Activated CD4-positive, alpha-beta T cell treated with anti-CD3 and anti-CD28 coated beads for 48 hours (primary cell): Measurements from ENCODE around the gene SETD3.

Experiments used
- DNase-seq: peaks from one replicate; pipeline ENCODE4 v3.0.0-alpha.2; 2020

The SETD3 gene

DNA sequence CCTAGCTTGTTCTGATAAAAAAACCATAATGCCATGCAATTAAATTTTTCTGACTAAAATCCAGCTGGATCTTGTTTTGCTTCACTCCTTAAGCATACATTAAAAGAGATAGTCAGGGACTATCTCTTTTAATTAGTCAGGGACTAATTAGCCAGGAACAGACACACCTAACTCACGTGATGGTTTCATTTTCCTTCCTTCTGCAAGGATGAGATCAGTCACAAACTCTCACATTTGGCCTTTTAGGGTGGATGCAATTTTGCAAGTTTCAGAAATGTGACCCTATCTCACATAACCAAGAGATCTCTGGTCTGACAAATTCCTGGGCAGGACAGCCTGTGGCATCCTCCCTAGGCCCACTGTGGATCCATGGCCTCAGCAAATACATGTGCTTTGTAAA lies 62.4 kb downstream of the SETD3 start:
- DNase-seq = no peak

GRCh38 chr14:99416909-99417308 lies 63.8 kb downstream of the SETD3 start:
- DNase-seq = no peak

- peak; percentile 67 for DNase-seq
Observed at GRCh38 chr14:99415496-99416281, 65.0 kb downstream of the SETD3 start.

GRCh38 chr14:99413911-99414310 lies 66.7 kb downstream of the SETD3 start:
- DNase-seq = no peak

GRCh38 chr14:99413172-99413571 lies 67.5 kb downstream of the SETD3 start:
- DNase-seq = peak; percentile 14

DNA sequence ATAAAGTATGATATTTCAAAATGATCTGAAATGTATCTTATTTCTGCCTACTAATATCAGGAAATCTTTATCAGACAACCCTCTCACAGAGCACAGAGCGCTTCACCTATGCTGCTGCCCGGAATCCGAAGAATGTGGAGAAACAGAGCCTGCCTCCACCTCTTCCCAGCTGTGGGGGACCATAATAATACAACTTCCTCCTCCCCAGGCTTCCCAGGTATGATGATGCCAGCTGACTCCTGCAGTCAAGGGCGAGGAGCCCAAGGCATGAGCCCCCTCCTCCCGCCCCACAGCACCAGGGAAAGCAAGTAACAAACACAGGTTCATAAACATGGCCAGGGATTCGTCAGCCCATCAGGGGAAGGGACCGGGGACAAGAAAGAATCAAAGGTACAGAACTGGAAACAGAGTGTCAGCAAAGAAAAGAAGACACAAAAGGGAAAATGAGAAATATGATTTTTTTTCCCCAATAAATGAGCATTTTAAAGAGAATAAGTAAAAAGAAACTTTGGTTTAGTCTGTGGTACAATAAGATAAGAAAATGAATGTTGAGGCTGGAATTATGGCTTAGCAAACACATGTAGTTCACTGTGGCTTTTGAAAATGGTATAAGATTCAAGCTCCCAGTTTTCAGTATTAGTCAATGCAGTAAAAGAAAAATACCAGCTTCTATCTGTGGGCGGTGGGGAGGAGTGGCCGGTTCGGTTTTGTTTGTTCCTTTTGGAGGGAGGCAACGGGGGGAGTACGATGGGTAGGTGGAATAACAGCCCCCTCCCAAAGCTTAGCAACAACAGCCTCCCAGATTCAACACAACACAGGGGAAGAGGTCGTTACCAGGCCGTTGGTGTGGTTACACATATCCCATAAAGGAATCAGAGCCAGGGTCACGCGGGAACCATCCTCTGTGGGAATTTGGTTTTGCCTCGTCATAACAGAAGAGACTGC lies 68.3 kb downstream of the SETD3 start:
- DNase-seq = peak; percentile 43

GRCh38 chr14:99410019-99410418 lies 70.6 kb downstream of the SETD3 start:
- DNase-seq = no peak

GRCh38 chr14:99408971-99409289 lies 71.7 kb downstream of the SETD3 start:
- no peak for DNase-seq

GRCh38 chr14:99408286-99408970 lies 72.2 kb downstream of the SETD3 start:
- DNase-seq = no peak

DNA sequence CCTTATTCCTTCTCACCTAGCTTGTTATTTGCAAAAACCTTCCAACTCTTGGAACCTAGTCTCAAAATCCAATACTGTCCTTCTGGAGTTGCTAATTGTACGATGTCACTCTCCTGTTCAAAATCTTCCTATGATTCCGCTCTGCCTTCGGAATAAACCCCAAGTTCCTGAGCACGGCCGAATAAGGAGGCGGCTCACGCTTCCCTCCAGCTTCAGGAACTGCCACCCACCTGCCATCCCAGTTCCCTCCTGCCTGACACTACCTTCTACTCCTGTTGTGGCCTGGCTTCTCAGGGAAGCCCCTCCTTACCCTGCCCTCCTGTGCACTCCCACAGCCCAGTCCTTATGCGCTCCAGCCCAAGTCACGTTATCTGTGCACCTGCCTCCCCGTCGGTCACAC lies 73.2 kb downstream of the SETD3 start:
- DNase-seq = no peak

GRCh38 chr14:99402950-99403349 lies 77.7 kb downstream of the SETD3 start:
- no peak for DNase-seq

DNA sequence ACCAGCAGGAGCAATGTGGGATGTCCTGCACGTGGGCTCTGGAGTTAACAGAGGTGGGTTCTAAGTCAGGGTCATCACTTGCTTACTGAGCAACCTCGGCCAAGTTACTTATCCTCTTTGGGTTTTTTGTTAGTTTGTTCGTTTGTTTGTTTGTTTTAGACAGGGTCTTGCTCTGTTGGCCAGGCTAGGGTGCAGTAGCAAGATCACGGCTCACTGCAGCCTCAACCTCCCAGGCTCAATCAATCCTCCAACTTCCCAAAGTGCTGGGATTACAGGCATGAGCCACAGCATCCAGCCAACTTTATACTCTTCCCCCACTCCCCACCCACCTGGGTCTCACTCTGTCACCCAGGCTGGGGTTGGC lies 78.4 kb downstream of the SETD3 start:
- DNase-seq = no peak

DNA sequence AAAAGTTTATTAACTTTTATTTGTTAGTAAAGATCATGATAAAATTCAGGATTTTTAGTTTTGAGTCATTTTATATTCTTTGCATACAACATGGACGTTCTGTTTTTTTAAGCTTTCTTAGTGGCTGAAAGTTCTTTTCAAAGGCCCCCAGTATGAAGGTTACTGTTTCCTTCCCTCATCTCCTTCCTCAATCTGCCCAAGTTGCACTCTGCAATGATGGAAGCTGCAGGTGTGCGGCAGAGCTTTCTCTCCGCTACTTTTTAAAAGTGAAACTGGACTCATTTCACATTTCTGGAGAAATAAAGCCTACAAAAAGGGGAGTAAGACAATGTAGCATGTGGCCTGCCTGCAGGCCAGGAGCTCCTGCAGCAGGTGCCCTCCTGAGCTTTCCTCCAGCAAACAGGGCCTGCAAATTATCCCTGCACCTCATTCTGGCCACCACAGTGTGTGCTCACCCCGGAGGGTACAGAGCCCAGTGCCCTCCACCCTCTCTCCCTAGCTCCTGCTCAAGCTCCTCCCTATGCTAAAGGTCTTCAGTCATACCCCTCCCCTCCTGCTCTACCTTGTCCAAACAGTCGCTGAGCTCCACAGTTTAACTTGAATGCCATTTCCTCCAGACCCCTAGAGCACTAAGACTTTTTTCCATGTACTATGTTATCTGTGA lies 78.9 kb downstream of the SETD3 start:
- DNase-seq = no peak

DNA sequence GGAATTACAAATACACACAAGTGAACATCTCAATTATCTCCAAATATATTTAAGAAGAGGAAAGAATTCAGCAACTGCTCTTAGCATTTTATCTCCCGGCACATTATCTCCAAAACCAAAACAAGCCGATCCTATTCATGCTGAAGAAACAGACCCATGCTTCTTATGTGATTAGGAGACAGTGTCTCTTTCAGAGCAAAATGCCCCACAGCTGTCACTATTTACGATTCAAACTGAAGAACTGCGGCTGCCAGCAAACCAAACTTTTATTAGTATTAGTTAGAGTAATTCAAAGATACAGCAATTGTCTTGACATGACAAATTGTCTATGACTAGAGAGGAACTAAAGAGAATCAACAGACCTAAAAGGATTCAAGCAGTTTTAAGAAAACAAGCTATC lies 79.4 kb downstream of the SETD3 start:
- no peak for DNase-seq

GRCh38 chr14:99397698-99398097 lies 83.0 kb downstream of the SETD3 start:
- no peak for DNase-seq

GRCh38 chr14:99395909-99396530 lies 84.6 kb downstream of the SETD3 start:
- peak; percentile 64 for DNase-seq

GRCh38 chr14:99394602-99395156 lies 86.0 kb downstream of the SETD3 start:
- DNase-seq = no peak

- DNase-seq = peak; percentile 58
Observed at GRCh38 chr14:99393059-99393655, 87.5 kb downstream of the SETD3 start.

- no peak for DNase-seq
Observed at GRCh38 chr14:99391671-99392070, 89.0 kb downstream of the SETD3 start.

GRCh38 chr14:99389174-99389826 lies 91.4 kb downstream of the SETD3 start:
- DNase-seq = peak; percentile 59

GRCh38 chr14:99388286-99388685 lies 92.4 kb downstream of the SETD3 start:
- DNase-seq = no peak
